HUES64 (cell line): ENCODE data around the gene GUCY1A1.

Experiments used
- H3K27ac ChIP-seq: 2 replicates; pipeline ENCODE4 v1.7.0; 2013; ENCODE audit warnings: low read depth, low read length, inconsistent platforms
- H3K27me3 ChIP-seq: 2 replicates; pipeline ENCODE4 v1.6.1; 2013; ENCODE audit warnings: mild to moderate bottlenecking, low read length; ENCODE audit not compliant: insufficient read depth
- H3K36me3 ChIP-seq: 2 replicates; pipeline ENCODE4 v1.6.1; 2013; ENCODE audit warnings: mild to moderate bottlenecking, low read length; ENCODE audit not compliant: insufficient read depth
- H3K4me1 ChIP-seq: 2 replicates; pipeline ENCODE4 v1.6.1; 2013; ENCODE audit warnings: mild to moderate bottlenecking, low read length, moderate library complexity; ENCODE audit not compliant: insufficient read depth
- H3K4me3 ChIP-seq: 2 replicates; pipeline ENCODE4 v1.5.1; 2013; ENCODE audit warnings: mild to moderate bottlenecking, low read length, moderate library complexity
- H3K9ac ChIP-seq: 2 replicates; pipeline ENCODE4 v1.6.1; 2013; ENCODE audit warnings: mild to moderate bottlenecking, low read depth, low read length
- H3K9me3 ChIP-seq: 2 replicates; pipeline ENCODE4 v1.6.1; 2013; ENCODE audit warnings: low read depth, low read length; ENCODE audit not compliant: insufficient read depth
- WGBS: fragments of 150-250, 120-280 bp; methylation state at CpG from one replicate; pipeline ENCODE4 v1.1.7; 2013; ENCODE audit warnings: missing lambda C conversion rate; 5-methylcytosine and 5-hydroxymethylcytosine counted together

The GUCY1A1 gene

GRCh38 chr4:155696226-155696625, 29.6 kb downstream of the GUCY1A1 start:
- no peaks in the 10 kb centered on the region for H3K27me3 ChIP-seq
- WGBS = 90% methylated on average over 1 of the region's 1 CpG

GRCh38 chr4:155696726-155697125, 30.1 kb downstream of the GUCY1A1 start:
- H3K4me3 ChIP-seq = no peak overlapping the region
- H3K27ac ChIP-seq = no peak overlapping the region
- no peaks in the 10 kb centered on the region for H3K36me3 ChIP-seq
- WGBS = 84% methylated on average over 6 of the region's 6 CpGs
- H3K9ac ChIP-seq = no peak overlapping the region
- no peaks in the 10 kb centered on the region for H3K27me3 ChIP-seq
- H3K4me1 ChIP-seq = no peaks in the 10 kb centered on the region
- H3K9me3 ChIP-seq = no peaks in the 10 kb centered on the region

More at GRCh38 chr4:155696226-155696625, 29.6 kb downstream of the GUCY1A1 start:
- H3K36me3 ChIP-seq = no peaks in the 10 kb centered on the region
- H3K27ac ChIP-seq = no peak overlapping the region
- no peaks in the 10 kb centered on the region for H3K9me3 ChIP-seq
- no peak overlapping the region for H3K9ac ChIP-seq
- no peaks in the 10 kb centered on the region for H3K4me1 ChIP-seq
- H3K4me3 ChIP-seq = no peak overlapping the region

GRCh38 chr4:155701827-155702226, 35.2 kb downstream of the GUCY1A1 start:
- no peak overlapping the region for H3K9ac ChIP-seq
- no peak overlapping the region for H3K27ac ChIP-seq
- WGBS = 96% methylated on average over 2 of the region's 2 CpGs
- H3K27me3 ChIP-seq = no peaks in the 10 kb centered on the region
- H3K4me1 ChIP-seq = peaks cover 6% of the 10 kb centered on the region; the same call in 1 of the 2 replicates
- H3K36me3 ChIP-seq = no peaks in the 10 kb centered on the region
- H3K4me3 ChIP-seq = no peak overlapping the region
- H3K9me3 ChIP-seq = no peaks in the 10 kb centered on the region

- Histone ChIP-seq H3K4me1 (peaks cover 6% of the 10 kb centered on the region; the same call in 1 of the 2 replicates), H3K27me3 (no peaks in the 10 kb centered on the region), H3K27ac (no peak overlapping the region), H3K4me3 (no peak overlapping the region), H3K9me3 (no peaks in the 10 kb centered on the region), H3K36me3 (no peaks in the 10 kb centered on the region), H3K9ac (no peak overlapping the region)
- whole genome bisulfite sequencing = 96% methylated on average over 3 of the region's 5 CpGs
Observed at GRCh38 chr4:155703486-155704247, 37.0 kb downstream of the GUCY1A1 start.

- Histone ChIP-seq H3K9me3 (no peaks in the 10 kb centered on the region), H3K4me3 (no peak overlapping the region), H3K4me1 (peaks cover 6% of the 10 kb centered on the region; the same call in 1 of the 2 replicates), H3K9ac (no peak overlapping the region), H3K36me3 (no peaks in the 10 kb centered on the region), H3K27ac (no peak overlapping the region), H3K27me3 (no peaks in the 10 kb centered on the region)
- WGBS = 96% methylated on average over 12 of the region's 12 CpGs
Observed at GRCh38 chr4:155704841-155705404, 38.3 kb downstream of the GUCY1A1 start.

- Histone ChIP-seq H3K36me3 (no peaks in the 10 kb centered on the region), H3K9me3 (no peaks in the 10 kb centered on the region), H3K27ac (no peak overlapping the region), H3K4me1 (peaks cover 6% of the 10 kb centered on the region; the same call in 1 of the 2 replicates), H3K4me3 (no peak overlapping the region), H3K9ac (no peak overlapping the region), H3K27me3 (no peaks in the 10 kb centered on the region)
- 80% methylated on average over 2 of the region's 2 CpGs for WGBS
Observed at GRCh38 chr4:155705664-155706063, 39.0 kb downstream of the GUCY1A1 start.

GRCh38 chr4:155706147-155706546, 39.5 kb downstream of the GUCY1A1 start:
- H3K27ac ChIP-seq = no peak overlapping the region
- H3K4me1 ChIP-seq = peaks cover 6% of the 10 kb centered on the region; the same call in 1 of the 2 replicates
- no peak overlapping the region for H3K4me3 ChIP-seq
- WGBS = 42% methylated on average over 2 of the region's 2 CpGs
- no peaks in the 10 kb centered on the region for H3K27me3 ChIP-seq
- no peaks in the 10 kb centered on the region for H3K36me3 ChIP-seq
- no peak overlapping the region for H3K9ac ChIP-seq
- H3K9me3 ChIP-seq = no peaks in the 10 kb centered on the region

GRCh38 chr4:155707251-155707650, 40.6 kb downstream of the GUCY1A1 start:
- Histone ChIP-seq H3K4me3 (no peak overlapping the region), H3K27me3 (no peaks in the 10 kb centered on the region), H3K9me3 (no peaks in the 10 kb centered on the region), H3K4me1 (peaks cover 6% of the 10 kb centered on the region; the same call in 1 of the 2 replicates), H3K36me3 (no peaks in the 10 kb centered on the region), H3K9ac (no peak overlapping the region), H3K27ac (no peak overlapping the region)
- WGBS = 94% methylated on average over 4 of the region's 5 CpGs

- H3K27ac ChIP-seq = no peak overlapping the region
- H3K4me1 ChIP-seq = peaks cover 6% of the 10 kb centered on the region; the same call in 1 of the 2 replicates
- no peak overlapping the region for H3K4me3 ChIP-seq
- no peaks in the 10 kb centered on the region for H3K36me3 ChIP-seq
- H3K9me3 ChIP-seq = no peaks in the 10 kb centered on the region
- H3K27me3 ChIP-seq = no peaks in the 10 kb centered on the region
- no peak overlapping the region for H3K9ac ChIP-seq
- whole genome bisulfite sequencing = no CpG with 5 or more reads among the region's 1 CpG
Observed at GRCh38 chr4:155708782-155709181, 42.1 kb downstream of the GUCY1A1 start.

GRCh38 chr4:155709918-155710317, 43.3 kb downstream of the GUCY1A1 start:
- 97% methylated on average over 3 of the region's 4 CpGs for WGBS

GRCh38 chr4:155711556-155711955, 44.9 kb downstream of the GUCY1A1 start:
- no peak overlapping the region for H3K9ac ChIP-seq
- no peaks in the 10 kb centered on the region for H3K4me1 ChIP-seq
- no peaks in the 10 kb centered on the region for H3K9me3 ChIP-seq
- WGBS = 100% methylated on average over 1 of the region's 1 CpG
- H3K27ac ChIP-seq = no peak overlapping the region
- H3K36me3 ChIP-seq = no peaks in the 10 kb centered on the region
- H3K4me3 ChIP-seq = no peak overlapping the region
- no peaks in the 10 kb centered on the region for H3K27me3 ChIP-seq

More at GRCh38 chr4:155709918-155710317, 43.3 kb downstream of the GUCY1A1 start:
- Histone ChIP-seq H3K4me3 (no peak overlapping the region), H3K9me3 (no peaks in the 10 kb centered on the region), H3K36me3 (no peaks in the 10 kb centered on the region), H3K27me3 (no peaks in the 10 kb centered on the region), H3K27ac (no peak overlapping the region), H3K4me1 (peaks cover 6% of the 10 kb centered on the region; the same call in 1 of the 2 replicates), H3K9ac (no peak overlapping the region)
